PC-9 (cell line): ENCODE data around the gene C2orf68.

Experiments
- EZH2 ChIP-seq: fragments of 200-600 bp; sonication (generic); IDR thresholded peaks from 2 replicates; pipeline ENCODE4 v1.8.0; 2017; ENCODE audit warnings: antibody characterized with exemption, low read depth
- TF ChIP-seq, protein P1 (sequence below): fragments of 200-600 bp; sonication (generic); conservative IDR thresholded peaks from 2 replicates; pipeline ENCODE4 v1.6.1; 2017; ENCODE audit warnings: mixed run types, antibody characterized with exemption, mild to moderate bottlenecking, moderate library complexity

- TF ChIP-seq, protein P1, sequence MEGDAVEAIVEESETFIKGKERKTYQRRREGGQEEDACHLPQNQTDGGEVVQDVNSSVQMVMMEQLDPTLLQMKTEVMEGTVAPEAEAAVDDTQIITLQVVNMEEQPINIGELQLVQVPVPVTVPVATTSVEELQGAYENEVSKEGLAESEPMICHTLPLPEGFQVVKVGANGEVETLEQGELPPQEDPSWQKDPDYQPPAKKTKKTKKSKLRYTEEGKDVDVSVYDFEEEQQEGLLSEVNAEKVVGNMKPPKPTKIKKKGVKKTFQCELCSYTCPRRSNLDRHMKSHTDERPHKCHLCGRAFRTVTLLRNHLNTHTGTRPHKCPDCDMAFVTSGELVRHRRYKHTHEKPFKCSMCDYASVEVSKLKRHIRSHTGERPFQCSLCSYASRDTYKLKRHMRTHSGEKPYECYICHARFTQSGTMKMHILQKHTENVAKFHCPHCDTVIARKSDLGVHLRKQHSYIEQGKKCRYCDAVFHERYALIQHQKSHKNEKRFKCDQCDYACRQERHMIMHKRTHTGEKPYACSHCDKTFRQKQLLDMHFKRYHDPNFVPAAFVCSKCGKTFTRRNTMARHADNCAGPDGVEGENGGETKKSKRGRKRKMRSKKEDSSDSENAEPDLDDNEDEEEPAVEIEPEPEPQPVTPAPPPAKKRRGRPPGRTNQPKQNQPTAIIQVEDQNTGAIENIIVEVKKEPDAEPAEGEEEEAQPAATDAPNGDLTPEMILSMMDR, result no peak
- TF ChIP-seq EZH2, result no peak
Observed at GRCh38 chr2:85599468-85600234, 12.2 kb downstream of the C2orf68 start.
